GM19035 (cell line): ENCODE measurements around the gene INF2.

Experiments
- ATAC-seq: cut with Tn5 transposase; IDR thresholded peaks from one replicate; pipeline ENCODE4 v1.9.1; 2021; ENCODE audit not compliant: unreplicated experiment

Gene INF2

DNA sequence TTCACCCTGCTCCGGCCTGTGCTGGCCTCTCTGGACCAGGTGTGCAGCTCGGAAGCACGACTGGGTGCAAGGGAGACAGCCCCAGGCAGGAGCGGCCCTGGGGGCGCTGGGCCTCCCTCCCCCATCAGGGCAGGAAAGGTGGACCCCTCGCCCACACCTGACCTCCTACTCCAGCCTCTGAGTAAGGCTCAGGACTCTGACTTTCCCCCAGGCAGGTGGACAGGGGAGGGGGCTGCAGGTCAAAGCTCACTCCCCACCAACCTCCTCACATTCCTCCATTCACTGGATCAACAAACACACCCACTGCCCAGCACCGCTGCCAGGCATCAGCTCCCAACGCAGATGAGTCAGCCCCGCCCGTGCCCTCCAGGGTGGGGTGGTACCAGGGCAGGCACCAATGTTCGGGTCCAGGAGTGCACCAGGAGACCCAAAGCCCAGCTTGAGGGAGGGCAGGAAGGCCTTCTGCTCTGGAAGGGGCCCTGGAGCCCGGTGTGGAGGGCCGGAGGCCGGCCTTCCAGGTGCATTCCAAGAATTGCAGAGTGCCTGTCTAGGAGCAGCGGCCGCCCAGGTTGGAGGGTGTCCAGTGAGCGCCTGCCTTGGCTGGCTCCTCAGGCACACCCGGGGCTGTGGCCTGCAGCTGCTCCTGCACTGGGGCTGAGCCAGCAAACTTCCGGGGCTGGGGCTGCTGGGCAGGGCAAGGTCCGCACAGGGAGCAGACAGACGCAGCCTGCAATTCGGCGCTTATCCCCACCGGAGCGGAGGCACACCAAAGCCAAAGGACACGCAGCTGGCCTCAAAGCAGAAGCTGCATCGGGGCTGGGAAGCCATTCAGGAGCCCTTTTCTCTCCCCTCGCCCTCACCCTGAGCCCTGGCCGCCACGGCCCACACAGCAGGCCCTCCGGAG is 1.6 kb upstream of the INF2 start:
- no peak for ATAC-seq

DNA sequence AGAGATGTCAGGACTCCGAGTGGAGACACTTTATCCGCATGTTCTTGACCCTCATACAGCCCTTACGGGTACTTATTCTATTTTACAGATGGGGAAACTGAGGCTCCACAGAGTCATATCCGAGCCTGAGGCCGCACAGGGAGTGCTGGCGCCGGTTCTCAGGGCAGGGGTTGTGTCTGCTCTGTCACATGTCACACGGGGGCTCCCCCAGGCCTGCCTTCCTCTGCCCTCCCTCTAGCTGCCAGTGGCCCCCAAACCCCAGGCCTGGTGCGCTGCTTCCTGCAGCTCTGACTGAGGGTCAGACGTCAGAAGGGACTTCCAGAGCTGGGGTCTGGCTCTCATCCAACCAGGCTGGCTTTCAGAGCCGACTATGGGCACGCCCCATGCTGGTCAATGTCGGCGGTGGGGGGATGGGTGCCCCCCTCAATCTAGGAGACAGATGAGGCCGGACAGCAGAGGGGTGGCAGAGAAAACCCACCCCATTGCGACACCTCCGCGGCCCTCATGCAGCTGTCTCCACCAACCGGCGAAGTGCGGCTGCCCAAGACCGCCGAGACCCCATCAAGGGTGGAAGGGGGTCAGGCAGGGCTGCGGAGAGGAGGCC is 811 bp upstream of the INF2 start:
- no peak for ATAC-seq

DNA sequence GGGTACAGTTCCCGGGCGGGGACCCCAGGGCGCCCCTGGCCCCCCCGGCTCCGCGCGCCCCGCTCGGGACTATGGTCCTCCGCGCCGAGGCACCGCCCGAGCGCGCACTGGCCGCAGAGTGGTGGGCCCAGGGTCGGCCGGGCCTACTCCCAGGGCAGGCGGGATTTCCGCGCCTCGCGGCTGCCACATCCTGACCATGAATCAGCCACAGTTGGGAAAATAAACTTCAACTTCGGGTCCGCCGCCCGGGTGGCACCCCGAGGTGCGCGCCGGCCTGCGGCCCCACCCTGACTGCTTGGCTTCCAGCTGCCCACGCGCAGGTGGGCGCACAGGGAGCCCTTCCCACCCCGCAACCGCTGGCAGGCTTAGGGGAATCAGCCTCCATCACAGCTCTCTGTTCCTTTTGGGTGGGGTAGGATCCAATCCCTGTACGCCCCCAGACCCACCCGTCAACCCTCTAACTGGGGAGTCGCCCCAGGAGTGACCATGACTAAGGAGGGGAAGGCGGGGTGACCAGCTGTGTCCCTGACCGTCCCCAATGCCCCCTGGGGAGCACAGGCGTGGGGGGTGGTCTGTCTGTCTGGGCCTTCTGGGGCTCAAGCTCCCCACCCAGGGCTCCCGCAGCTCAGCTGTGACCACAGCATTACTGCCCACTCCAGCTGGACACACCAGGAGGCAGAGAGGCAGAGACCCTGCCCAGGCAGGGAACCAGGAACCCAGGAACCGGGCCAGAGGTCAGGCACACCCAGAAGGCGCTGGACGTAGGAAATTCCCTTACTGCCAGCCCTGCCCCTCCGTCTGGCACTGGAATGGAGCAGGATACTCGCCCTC is 678 bp downstream of the INF2 start:
- peak; percentile 34 for ATAC-seq

DNA sequence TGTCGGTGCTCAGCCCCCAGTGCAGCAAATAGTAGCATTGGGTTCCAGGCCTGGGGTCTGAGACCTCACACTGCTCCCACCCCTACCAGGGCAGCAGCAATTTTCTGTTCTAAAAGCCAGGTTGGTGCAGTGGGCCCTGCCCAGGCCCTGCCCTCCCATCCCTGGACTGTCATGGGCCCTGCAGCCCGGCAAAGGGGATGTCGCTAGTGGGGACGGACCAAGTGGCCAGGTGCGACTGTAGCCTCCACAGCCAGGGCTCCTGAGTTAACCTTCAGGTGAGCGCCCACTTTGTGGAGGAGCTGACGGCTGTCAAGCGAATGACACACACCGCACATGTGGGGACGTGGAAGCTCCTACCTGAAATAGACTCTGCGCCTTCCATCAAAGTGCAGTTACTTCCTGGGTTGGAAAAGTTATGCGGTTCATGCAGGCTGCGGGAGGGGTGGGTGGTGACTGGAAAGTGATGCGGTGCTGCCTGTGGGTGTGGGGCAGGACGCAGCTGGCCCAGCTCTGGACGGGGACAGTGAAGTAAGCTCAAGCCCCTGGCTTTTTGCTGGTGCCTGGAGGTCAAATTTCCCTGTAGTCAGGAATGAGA is 1.5 kb downstream of the INF2 start:
- no peak for ATAC-seq

DNA sequence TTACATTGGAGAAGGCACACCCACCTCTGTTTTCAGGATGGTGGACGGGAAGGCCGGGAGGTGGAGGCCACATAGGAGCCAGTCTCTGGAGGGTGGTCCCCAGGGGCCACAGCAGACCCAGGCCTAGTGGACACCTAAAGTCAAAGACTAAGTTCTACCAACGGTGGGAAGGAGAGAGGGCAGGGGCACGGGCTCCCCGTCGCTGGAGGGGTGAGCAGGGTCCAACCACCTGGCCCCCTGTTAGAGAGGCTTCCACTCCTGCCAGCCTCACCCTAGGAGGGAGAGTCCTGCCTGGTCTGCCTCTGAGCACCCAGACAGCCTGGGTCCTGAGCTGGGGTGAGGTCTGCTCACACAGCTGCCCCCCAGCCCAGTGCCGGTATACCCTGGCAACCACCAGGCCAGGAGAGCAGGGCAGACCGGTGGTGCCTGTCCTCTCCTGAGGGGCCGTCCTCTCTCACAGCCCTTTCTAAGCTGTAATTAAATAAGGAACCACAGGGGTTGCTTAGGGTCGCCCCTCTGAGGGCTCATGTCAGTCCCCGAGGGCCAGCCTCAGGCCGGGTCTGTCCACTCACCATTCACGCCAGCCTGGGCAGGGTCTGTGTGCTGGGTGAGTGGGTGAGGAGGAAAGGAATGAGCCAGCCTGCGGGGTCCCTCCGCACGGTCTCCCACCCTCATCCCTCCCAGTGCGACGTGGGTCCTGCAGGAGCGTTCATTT is 2.3 kb downstream of the INF2 start:
- no peak for ATAC-seq

GRCh38 chr14:104692261-104692938 is 3.0 kb downstream of the INF2 start:
- ATAC-seq: no peak

DNA sequence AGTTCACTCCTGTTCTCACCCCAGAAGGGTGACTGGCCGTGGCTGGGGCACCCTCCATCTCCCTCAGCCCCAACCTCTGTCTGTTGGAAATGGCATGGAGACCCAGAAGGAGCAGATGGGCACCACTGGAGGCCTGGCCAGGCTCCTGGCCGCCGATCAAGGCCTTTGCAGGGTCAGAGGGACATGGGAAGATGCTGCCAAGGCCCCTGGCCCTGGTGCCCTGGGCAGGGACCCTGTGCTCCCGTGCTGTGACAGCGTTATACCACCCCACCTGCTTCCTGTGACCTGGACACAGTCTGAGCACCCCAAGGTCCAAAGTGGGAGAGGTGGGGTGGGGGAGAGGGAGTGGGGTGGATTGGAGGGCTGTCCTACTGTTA is 3.5 kb downstream of the INF2 start:
- ATAC-seq: no peak

GRCh38 chr14:104693482-104694431 is 4.3 kb downstream of the INF2 start:
- no peak for ATAC-seq

- ATAC-seq: no peak
These were observed 5.1 kb downstream of the INF2 start for GRCh38 chr14:104694475-104694950.

GRCh38 chr14:104694991-104695659 is 5.7 kb downstream of the INF2 start:
- ATAC-seq: no peak

DNA sequence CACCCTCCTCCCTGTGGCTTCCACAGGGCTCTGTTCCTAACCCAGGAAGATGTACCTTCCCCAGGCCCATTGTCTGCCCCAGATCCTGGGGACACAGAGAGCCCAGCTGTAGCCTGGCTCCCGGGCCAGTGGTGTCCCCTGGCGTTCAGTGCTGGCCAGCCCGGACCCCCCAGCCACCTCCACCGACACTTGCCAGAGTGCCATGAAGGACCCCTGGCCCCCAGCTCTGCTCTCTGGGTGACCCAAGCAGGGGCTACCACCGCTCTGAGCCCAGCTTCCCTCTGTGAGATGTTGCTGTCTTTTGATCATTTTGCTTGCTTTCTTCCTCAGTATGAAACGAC is 6.2 kb downstream of the INF2 start:
- no peak for ATAC-seq

DNA sequence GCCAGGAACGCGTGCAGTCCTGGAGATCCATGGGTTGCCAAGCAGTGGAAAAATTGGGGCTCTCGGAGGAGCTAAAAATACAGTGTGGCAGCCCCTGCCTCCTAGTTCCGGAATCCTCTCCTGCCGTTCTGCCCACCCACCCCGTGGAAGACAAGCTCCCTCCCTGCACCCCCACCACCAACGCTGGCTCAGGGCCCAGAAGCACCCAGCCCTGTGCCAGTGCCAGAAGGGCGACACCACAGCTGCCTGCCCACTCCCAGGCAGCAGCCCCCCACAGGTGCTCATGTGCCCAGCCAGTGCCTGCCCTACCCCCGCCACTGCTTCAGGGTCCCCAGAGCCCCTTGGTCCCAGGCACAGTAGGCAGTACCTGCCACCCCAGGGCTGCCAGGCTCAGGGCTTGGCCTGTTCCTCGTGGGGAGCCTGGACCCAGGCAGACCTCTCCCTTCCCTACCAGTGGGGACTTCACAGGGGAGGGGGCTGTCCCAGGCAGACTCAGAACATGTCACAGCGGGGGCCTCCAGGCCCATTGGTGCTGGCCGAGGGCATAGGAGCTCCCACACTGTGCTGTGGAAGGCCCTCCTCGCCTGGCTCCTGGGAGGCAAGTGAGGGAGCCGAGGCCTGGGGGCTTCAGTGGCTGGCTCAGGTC is 7.4 kb downstream of the INF2 start:
- ATAC-seq: no peak

GRCh38 chr14:104697317-104697703 is 7.9 kb downstream of the INF2 start:
- ATAC-seq: no peak

- ATAC-seq: no peak
These were observed 8.6 kb downstream of the INF2 start for GRCh38 chr14:104697892-104698583.

GRCh38 chr14:104698688-104699425 is 9.4 kb downstream of the INF2 start:
- ATAC-seq: no peak

DNA sequence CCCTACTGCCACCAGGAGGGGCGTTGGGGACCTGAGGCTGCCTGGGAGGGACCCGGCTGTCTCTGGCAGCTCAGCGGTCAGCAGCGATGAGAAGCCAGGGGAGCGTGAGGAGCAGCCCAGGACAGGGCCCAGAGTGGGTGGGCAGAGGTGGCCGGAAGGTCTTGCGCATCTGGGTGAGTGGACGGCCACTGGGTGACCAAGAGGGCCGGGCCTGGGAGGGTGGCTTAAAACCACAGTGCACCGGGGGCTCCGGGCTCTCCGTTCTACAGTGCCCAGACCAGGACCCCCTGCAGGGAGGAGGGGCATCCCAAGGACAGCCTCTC is 10.0 kb downstream of the INF2 start:
- ATAC-seq: no peak

- ATAC-seq: no peak
These were observed 10.8 kb downstream of the INF2 start for GRCh38 chr14:104700225-104700651.
